KMS-11 (cell line): ENCODE results near the gene BMP7.

Experiments used
- H2AFZ ChIP-seq: fragments of 200-600 bp; sonication (generic); 2 replicates; pipeline ENCODE4 v1.6.1; 2016; ENCODE audit warnings: antibody characterized with exemption, mixed run types, low read depth
- H3K27ac ChIP-seq: fragments of 200-600 bp; sonication (generic); 2 replicates; pipeline ENCODE4 v1.6.1; 2016; ENCODE audit warnings: mild to moderate bottlenecking, mixed run types
- H3K27me3 ChIP-seq: fragments of 200-600 bp; sonication (generic); 2 replicates; pipeline ENCODE4 v1.6.1; 2017; ENCODE audit warnings: mild to moderate bottlenecking, low read depth, mixed run types, moderate library complexity; ENCODE audit not compliant: insufficient read depth
- H3K36me3 ChIP-seq: fragments of 200-600 bp; sonication (generic); 2 replicates; pipeline ENCODE4 v1.6.1; 2017; ENCODE audit warnings: mild to moderate bottlenecking, mixed run types; ENCODE audit not compliant: insufficient read depth
- H3K4me1 ChIP-seq: fragments of 200-600 bp; sonication (generic); 2 replicates; pipeline ENCODE4 v1.6.1; 2016; ENCODE audit warnings: mild to moderate bottlenecking, low read depth, mixed run types; ENCODE audit not compliant: poor library complexity, severe bottlenecking
- H3K4me2 ChIP-seq: fragments of 200-600 bp; sonication (generic); 2 replicates; pipeline ENCODE4 v1.7.0; 2016; ENCODE audit warnings: mild to moderate bottlenecking, mixed run types
- H3K4me3 ChIP-seq: fragments of 200-600 bp; sonication (generic); IDR thresholded peaks from 2 replicates; pipeline ENCODE4 v1.6.1; 2017; ENCODE audit warnings: low read depth, low read length, mixed read lengths; ENCODE audit not compliant: insufficient read depth
- H3K79me2 ChIP-seq: fragments of 200-600 bp; sonication (generic); 2 replicates; pipeline ENCODE4 v1.6.1; 2016; ENCODE audit warnings: low read depth, mixed run types; ENCODE audit not compliant: insufficient read depth
- H3K9ac ChIP-seq: fragments of 200-600 bp; sonication (generic); 2 replicates; pipeline ENCODE4 v1.6.1; 2016; ENCODE audit warnings: mild to moderate bottlenecking, mixed run types
- H4K20me1 ChIP-seq: fragments of 200-600 bp; sonication (generic); 2 replicates; pipeline ENCODE4 v1.6.1; 2016; ENCODE audit warnings: mild to moderate bottlenecking, mixed run types; ENCODE audit not compliant: insufficient read depth
- CTCF ChIP-seq: fragments of 200-600 bp; sonication (generic); conservative IDR thresholded peaks from 2 replicates; pipeline ENCODE4 v1.6.1; 2017; ENCODE audit warnings: low read depth, mild to moderate bottlenecking, antibody characterized with exemption, low read length, moderate library complexity, mixed read lengths

Gene BMP7

GRCh38 chr20:57178582-57179111 is 87.8 kb downstream of the BMP7 start:
- Histone ChIP-seq H3K4me1 (peaks cover 37% of the 10 kb centered on the region), H3K36me3 (no peaks in the 10 kb centered on the region), H3K9ac (no peak overlapping the region), H3K27me3 (no peaks in the 10 kb centered on the region), H3K79me2 (no peaks in the 10 kb centered on the region), H3K4me3 (no peak overlapping the region), H3K4me2 (no peak overlapping the region), H4K20me1 (no peaks in the 10 kb centered on the region), H2AFZ (no peak overlapping the region), H3K27ac (no peak overlapping the region)
- TF ChIP-seq CTCF, result no peak

GRCh38 chr20:57177636-57178280 is 88.7 kb downstream of the BMP7 start:
- no peak overlapping the region for H3K27ac ChIP-seq
- no peak overlapping the region for H2AFZ ChIP-seq
- H3K4me1 ChIP-seq, result peaks cover 37% of the 10 kb centered on the region
- no peaks in the 10 kb centered on the region for H4K20me1 ChIP-seq
- H3K9ac ChIP-seq, result no peak overlapping the region
- no peak for TF ChIP-seq CTCF
- no peaks in the 10 kb centered on the region for H3K79me2 ChIP-seq
- no peaks in the 10 kb centered on the region for H3K27me3 ChIP-seq
- H3K4me3 ChIP-seq, result no peak overlapping the region
- H3K36me3 ChIP-seq, result no peaks in the 10 kb centered on the region
- H3K4me2 ChIP-seq, result no peak overlapping the region

- TF ChIP-seq CTCF, result no peak
- Histone ChIP-seq H3K27me3 (no peaks in the 10 kb centered on the region), H3K36me3 (no peaks in the 10 kb centered on the region), H2AFZ (no peak overlapping the region), H3K4me1 (peaks cover 37% of the 10 kb centered on the region), H3K27ac (no peak overlapping the region), H3K4me2 (no peak overlapping the region; the same call in 1 of the 2 replicates), H3K9ac (no peak overlapping the region), H4K20me1 (no peaks in the 10 kb centered on the region), H3K4me3 (no peak overlapping the region), H3K79me2 (no peaks in the 10 kb centered on the region)
These were observed 89.6 kb downstream of the BMP7 start for GRCh38 chr20:57176842-57177241.

- Histone ChIP-seq H3K36me3 (no peaks in the 10 kb centered on the region), H3K4me3 (no peak overlapping the region)
These were observed 90.9 kb downstream of the BMP7 start for GRCh38 chr20:57175397-57176010.

More at GRCh38 chr20:57175397-57176010, 90.9 kb downstream of the BMP7 start:
- Histone ChIP-seq H3K4me1 (peaks cover 37% of the 10 kb centered on the region), H4K20me1 (no peaks in the 10 kb centered on the region), H3K4me2 (peak overlapping the region; percentile 51), H3K27me3 (no peaks in the 10 kb centered on the region), H3K27ac (peak overlapping the region; percentile 76), H3K79me2 (no peaks in the 10 kb centered on the region), H2AFZ (peak overlapping the region; percentile 48), H3K9ac (peak overlapping the region; percentile 47)
- no peak for TF ChIP-seq CTCF
